ENCODE measurements around the gene FAM90A1.
"Not testable (repeated sequence)": the region's sequence is repeated elsewhere in the genome, so short reads cannot be mapped to it uniquely, and the experiment has no call there.

DNA sequence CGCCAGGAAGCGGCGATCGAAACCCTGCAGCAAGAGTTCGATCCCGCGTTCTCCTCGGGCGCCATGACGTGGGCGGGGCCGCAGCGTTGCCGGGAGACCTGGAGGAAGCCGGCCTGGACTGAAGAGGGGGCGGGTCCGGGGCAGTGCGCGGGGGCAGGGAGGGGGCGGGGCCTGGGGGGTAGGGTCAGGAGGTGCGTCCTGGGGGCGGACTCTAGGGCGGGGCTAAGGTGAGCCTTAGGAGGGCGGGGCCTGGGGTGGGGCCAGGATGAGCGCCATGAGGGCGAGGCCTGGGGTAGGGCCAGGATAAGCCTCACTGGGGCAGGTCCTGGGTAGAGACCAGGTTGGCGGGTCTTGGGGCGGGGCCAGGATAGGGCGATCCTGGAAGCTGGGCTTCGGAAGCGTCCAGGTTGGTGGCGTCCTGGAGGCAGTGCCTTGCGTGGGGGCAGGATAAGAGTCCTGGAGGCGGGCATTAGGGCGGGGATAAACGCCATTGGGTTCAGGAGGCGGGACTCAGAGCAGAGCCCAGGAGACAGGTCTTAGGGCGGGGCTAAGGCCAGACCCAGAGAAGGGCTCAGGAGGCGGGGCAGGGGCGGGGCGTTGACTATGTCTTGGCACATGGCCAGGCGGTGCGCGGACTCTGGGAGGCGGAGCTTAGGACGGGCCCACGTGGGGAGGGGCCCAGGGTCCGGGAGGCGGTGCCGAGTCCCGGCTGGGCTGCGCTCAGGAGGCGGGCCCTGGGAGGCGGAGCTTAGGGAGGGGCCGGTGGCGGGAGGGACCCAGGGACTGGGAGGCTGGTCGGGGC lies 15.7 kb upstream of the FAM90A1 start:
- peak; percentile 23 for TF ChIP-seq POLR2A (IDR thresholded peaks at IDR 0.05)
- TF ChIP-seq, protein P1, sequence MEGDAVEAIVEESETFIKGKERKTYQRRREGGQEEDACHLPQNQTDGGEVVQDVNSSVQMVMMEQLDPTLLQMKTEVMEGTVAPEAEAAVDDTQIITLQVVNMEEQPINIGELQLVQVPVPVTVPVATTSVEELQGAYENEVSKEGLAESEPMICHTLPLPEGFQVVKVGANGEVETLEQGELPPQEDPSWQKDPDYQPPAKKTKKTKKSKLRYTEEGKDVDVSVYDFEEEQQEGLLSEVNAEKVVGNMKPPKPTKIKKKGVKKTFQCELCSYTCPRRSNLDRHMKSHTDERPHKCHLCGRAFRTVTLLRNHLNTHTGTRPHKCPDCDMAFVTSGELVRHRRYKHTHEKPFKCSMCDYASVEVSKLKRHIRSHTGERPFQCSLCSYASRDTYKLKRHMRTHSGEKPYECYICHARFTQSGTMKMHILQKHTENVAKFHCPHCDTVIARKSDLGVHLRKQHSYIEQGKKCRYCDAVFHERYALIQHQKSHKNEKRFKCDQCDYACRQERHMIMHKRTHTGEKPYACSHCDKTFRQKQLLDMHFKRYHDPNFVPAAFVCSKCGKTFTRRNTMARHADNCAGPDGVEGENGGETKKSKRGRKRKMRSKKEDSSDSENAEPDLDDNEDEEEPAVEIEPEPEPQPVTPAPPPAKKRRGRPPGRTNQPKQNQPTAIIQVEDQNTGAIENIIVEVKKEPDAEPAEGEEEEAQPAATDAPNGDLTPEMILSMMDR (IDR thresholded peaks at IDR 0.05) = not testable (repeated sequence)
